Measurements from ENCODE around the gene CHMP5.

CHMP5 gene

GRCh38 chr9:33300546-33300945 is 35.7 kb downstream of the CHMP5 start:
- Histone ChIP-seq H4K8ac (ENCODE audit: low read depth, low read length) (no peak overlapping the region), H3K56ac (ENCODE audit: low read length) (no peak overlapping the region), H3K27me3 (ENCODE audit: insufficient read depth, low read length, poor library complexity) (no peaks in the 10 kb centered on the region), H3K4me3 (ENCODE audit: low read length) (no peak overlapping the region), H3K4ac (ENCODE audit: low read depth, low read length) (no peak overlapping the region), H2AK5ac (ENCODE audit: low read length) (no peak overlapping the region), H4K5ac (ENCODE audit: low read length) (no peak overlapping the region), H3K4me2 (ENCODE audit: low read length) (no peak overlapping the region), H2BK120ac (ENCODE audit: low read depth, low read length) (no peak overlapping the region), H3K23ac (ENCODE audit: low read length) (no peak overlapping the region), H3K9ac (ENCODE audit: low read length) (no peak overlapping the region), H3K79me1 (ENCODE audit: low read length) (peaks cover 7% of the 10 kb centered on the region), H2BK5ac (ENCODE audit: low read length) (no peak overlapping the region), H3K36me3 (ENCODE audit: control insufficient read depth, insufficient read depth, low read length) (peaks cover 3% of the 10 kb centered on the region), H3K27ac (ENCODE audit: low read depth, low read length) (no peak overlapping the region), H2BK15ac (replicated peaks; ENCODE audit: low read depth) (no peak overlapping the region), H3K18ac (ENCODE audit: low read length) (no peak overlapping the region), H3K4me1 (ENCODE audit: control insufficient read depth, low read depth, low read length) (no peaks in the 10 kb centered on the region), H3K79me2 (ENCODE audit: control insufficient read depth, insufficient read depth, low read length) (peaks cover 8% of the 10 kb centered on the region)
- no peak for DNase-seq
- WGBS (ENCODE audit: extremely low coverage, insufficient coverage, low lambda C conversion rate), result no CpG with 5 or more reads among the region's 2 CpGs

GRCh38 chr9:33304362-33304761 is 39.5 kb downstream of the CHMP5 start:
- H2BK5ac ChIP-seq (ENCODE audit: low read length), result no peak overlapping the region
- H3K4ac ChIP-seq (ENCODE audit: low read depth, low read length), result no peak overlapping the region
- no peaks in the 10 kb centered on the region for H3K4me1 ChIP-seq (ENCODE audit: control insufficient read depth, low read depth, low read length)
- no peak overlapping the region for H3K9ac ChIP-seq (ENCODE audit: low read length)
- no peak overlapping the region for H3K4me2 ChIP-seq (ENCODE audit: low read length)
- H2AK5ac ChIP-seq (ENCODE audit: low read length), result no peak overlapping the region
- H3K56ac ChIP-seq (ENCODE audit: low read length), result no peak overlapping the region
- H3K27ac ChIP-seq (ENCODE audit: low read depth, low read length), result no peak overlapping the region
- H3K79me1 ChIP-seq (ENCODE audit: low read length), result peaks cover 2% of the 10 kb centered on the region
- H4K8ac ChIP-seq (ENCODE audit: low read depth, low read length), result no peak overlapping the region
- DNase-seq, result no peak
- no peak overlapping the region for H2BK15ac ChIP-seq (replicated peaks; ENCODE audit: low read depth)
- H4K5ac ChIP-seq (ENCODE audit: low read length), result no peak overlapping the region
- no peaks in the 10 kb centered on the region for H3K27me3 ChIP-seq (ENCODE audit: insufficient read depth, low read length, poor library complexity)
- H3K23ac ChIP-seq (ENCODE audit: low read length), result no peak overlapping the region
- H3K36me3 ChIP-seq (ENCODE audit: control insufficient read depth, insufficient read depth, low read length), result peaks cover 13% of the 10 kb centered on the region
- no peaks in the 10 kb centered on the region for H3K79me2 ChIP-seq (ENCODE audit: control insufficient read depth, insufficient read depth, low read length)
- H3K18ac ChIP-seq (ENCODE audit: low read length), result no peak overlapping the region
- H3K4me3 ChIP-seq (ENCODE audit: low read length), result no peak overlapping the region
- no peak overlapping the region for H2BK120ac ChIP-seq (ENCODE audit: low read depth, low read length)
- no CpG with 5 or more reads among the region's 1 CpG for WGBS (ENCODE audit: extremely low coverage, insufficient coverage, low lambda C conversion rate)

- Histone ChIP-seq H3K79me2 (ENCODE audit: control insufficient read depth, insufficient read depth, low read length) (no peaks in the 10 kb centered on the region), H3K79me1 (ENCODE audit: low read length) (no peaks in the 10 kb centered on the region), H3K23ac (ENCODE audit: low read length) (no peak overlapping the region), H3K18ac (ENCODE audit: low read length) (no peak overlapping the region), H3K27ac (ENCODE audit: low read depth, low read length) (no peak overlapping the region), H3K27me3 (ENCODE audit: insufficient read depth, low read length, poor library complexity) (no peaks in the 10 kb centered on the region), H2AK5ac (ENCODE audit: low read length) (no peak overlapping the region), H3K4ac (ENCODE audit: low read depth, low read length) (no peak overlapping the region), H4K5ac (ENCODE audit: low read length) (no peak overlapping the region), H3K4me2 (ENCODE audit: low read length) (no peak overlapping the region), H3K4me1 (ENCODE audit: control insufficient read depth, low read depth, low read length) (no peaks in the 10 kb centered on the region), H2BK15ac (replicated peaks; ENCODE audit: low read depth) (no peak overlapping the region), H4K8ac (ENCODE audit: low read depth, low read length) (no peak overlapping the region), H3K4me3 (ENCODE audit: low read length) (no peak overlapping the region), H3K36me3 (ENCODE audit: control insufficient read depth, insufficient read depth, low read length) (peaks cover 16% of the 10 kb centered on the region), H3K56ac (ENCODE audit: low read length) (no peak overlapping the region), H2BK120ac (ENCODE audit: low read depth, low read length) (no peak overlapping the region), H2BK5ac (ENCODE audit: low read length) (no peak overlapping the region), H3K9ac (ENCODE audit: low read length) (no peak overlapping the region)
- no peak for DNase-seq
- WGBS (ENCODE audit: extremely low coverage, insufficient coverage, low lambda C conversion rate), result no CpG with 5 or more reads among the region's 3 CpGs
These were observed 41.2 kb downstream of the CHMP5 start for GRCh38 chr9:33306037-33306436.

DNA sequence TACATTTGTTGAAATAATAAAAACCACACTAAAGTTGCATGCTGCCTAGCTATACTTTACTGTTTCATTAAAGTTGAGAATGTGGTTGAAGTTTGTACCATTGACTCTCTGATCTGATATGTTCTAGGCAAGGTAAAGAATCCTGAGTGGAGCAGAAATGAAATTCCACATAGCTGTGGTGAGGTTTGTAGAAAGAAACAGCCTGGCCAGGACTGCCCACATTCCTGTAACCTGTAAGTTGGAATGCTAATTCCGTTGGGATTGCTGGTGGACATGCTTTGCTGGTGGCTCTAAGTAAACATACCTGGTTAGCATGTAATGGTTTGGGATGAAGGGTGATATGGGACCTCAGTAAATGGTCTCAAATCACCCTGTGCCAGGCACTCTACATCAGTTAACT is 42.2 kb downstream of the CHMP5 start:
- Histone ChIP-seq H3K18ac (ENCODE audit: low read length) (no peak overlapping the region), H3K4ac (ENCODE audit: low read depth, low read length) (no peak overlapping the region), H3K23ac (ENCODE audit: low read length) (no peak overlapping the region), H3K36me3 (ENCODE audit: control insufficient read depth, insufficient read depth, low read length) (peaks cover 17% of the 10 kb centered on the region), H2BK5ac (ENCODE audit: low read length) (no peak overlapping the region), H3K4me3 (ENCODE audit: low read length) (no peak overlapping the region), H2AK5ac (ENCODE audit: low read length) (no peak overlapping the region), H3K79me2 (ENCODE audit: control insufficient read depth, insufficient read depth, low read length) (no peaks in the 10 kb centered on the region), H2BK15ac (replicated peaks; ENCODE audit: low read depth) (no peak overlapping the region), H4K5ac (ENCODE audit: low read length) (no peak overlapping the region), H3K4me1 (ENCODE audit: control insufficient read depth, low read depth, low read length) (no peaks in the 10 kb centered on the region), H2BK120ac (ENCODE audit: low read depth, low read length) (no peak overlapping the region), H3K79me1 (ENCODE audit: low read length) (no peaks in the 10 kb centered on the region), H3K4me2 (ENCODE audit: low read length) (no peak overlapping the region), H3K27me3 (ENCODE audit: insufficient read depth, low read length, poor library complexity) (no peaks in the 10 kb centered on the region), H3K27ac (ENCODE audit: low read depth, low read length) (no peak overlapping the region), H4K8ac (ENCODE audit: low read depth, low read length) (no peak overlapping the region), H3K9ac (ENCODE audit: low read length) (no peak overlapping the region), H3K56ac (ENCODE audit: low read length) (no peak overlapping the region)
- whole genome bisulfite sequencing (ENCODE audit: extremely low coverage, insufficient coverage, low lambda C conversion rate), result no CpG with 5 or more reads among the region's 1 CpG
- no peak for DNase-seq

DNA sequence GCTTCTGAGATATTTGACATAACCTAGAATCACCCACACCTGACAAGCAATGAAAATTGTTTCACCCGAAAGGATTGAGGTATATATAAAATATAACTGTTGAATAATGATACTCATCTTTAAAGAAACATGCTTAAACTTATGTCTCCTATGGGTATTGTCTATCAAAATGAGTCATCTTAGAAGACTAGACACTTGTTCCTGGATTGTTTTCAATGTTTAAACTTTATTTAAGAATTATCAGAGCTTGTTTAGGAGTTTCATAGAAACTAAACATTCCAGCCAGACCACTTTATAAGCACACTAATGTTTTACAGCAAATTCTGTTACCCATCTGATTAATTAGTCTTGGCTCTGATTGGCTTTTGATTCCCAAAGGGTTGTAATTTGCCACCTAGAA is 45.1 kb downstream of the CHMP5 start:
- Histone ChIP-seq H3K18ac (ENCODE audit: low read length) (no peak overlapping the region), H3K4me2 (ENCODE audit: low read length) (no peak overlapping the region), H2BK5ac (ENCODE audit: low read length) (no peak overlapping the region), H3K4me1 (ENCODE audit: control insufficient read depth, low read depth, low read length) (no peaks in the 10 kb centered on the region), H3K4me3 (ENCODE audit: low read length) (no peak overlapping the region), H2BK120ac (ENCODE audit: low read depth, low read length) (no peak overlapping the region), H3K23ac (ENCODE audit: low read length) (no peak overlapping the region), H4K8ac (ENCODE audit: low read depth, low read length) (no peak overlapping the region), H3K36me3 (ENCODE audit: control insufficient read depth, insufficient read depth, low read length) (peaks cover 17% of the 10 kb centered on the region), H3K79me2 (ENCODE audit: control insufficient read depth, insufficient read depth, low read length) (no peaks in the 10 kb centered on the region), H3K27me3 (ENCODE audit: insufficient read depth, low read length, poor library complexity) (no peaks in the 10 kb centered on the region), H3K56ac (ENCODE audit: low read length) (no peak overlapping the region), H4K5ac (ENCODE audit: low read length) (no peak overlapping the region), H3K27ac (ENCODE audit: low read depth, low read length) (no peak overlapping the region), H3K9ac (ENCODE audit: low read length) (no peak overlapping the region), H3K79me1 (ENCODE audit: low read length) (no peaks in the 10 kb centered on the region), H2BK15ac (replicated peaks; ENCODE audit: low read depth) (no peak overlapping the region), H2AK5ac (ENCODE audit: low read length) (no peak overlapping the region), H3K4ac (ENCODE audit: low read depth, low read length) (no peak overlapping the region)
- no CpG with 5 or more reads among the region's 1 CpG for WGBS (ENCODE audit: extremely low coverage, insufficient coverage, low lambda C conversion rate)
- no peak for DNase-seq

- Histone ChIP-seq H3K23ac (ENCODE audit: low read length) (no peak overlapping the region), H3K9ac (ENCODE audit: low read length) (no peak overlapping the region), H3K18ac (ENCODE audit: low read length) (no peak overlapping the region), H3K79me1 (ENCODE audit: low read length) (no peaks in the 10 kb centered on the region), H3K4me1 (ENCODE audit: control insufficient read depth, low read depth, low read length) (no peaks in the 10 kb centered on the region), H2BK15ac (replicated peaks; ENCODE audit: low read depth) (no peak overlapping the region), H2AK5ac (ENCODE audit: low read length) (no peak overlapping the region), H4K8ac (ENCODE audit: low read depth, low read length) (no peak overlapping the region), H3K27me3 (ENCODE audit: insufficient read depth, low read length, poor library complexity) (no peaks in the 10 kb centered on the region), H3K56ac (ENCODE audit: low read length) (no peak overlapping the region), H3K27ac (ENCODE audit: low read depth, low read length) (no peak overlapping the region), H4K5ac (ENCODE audit: low read length) (no peak overlapping the region), H3K4me3 (ENCODE audit: low read length) (no peak overlapping the region), H3K36me3 (ENCODE audit: control insufficient read depth, insufficient read depth, low read length) (peaks cover 18% of the 10 kb centered on the region), H3K79me2 (ENCODE audit: control insufficient read depth, insufficient read depth, low read length) (no peaks in the 10 kb centered on the region), H3K4me2 (ENCODE audit: low read length) (no peak overlapping the region), H2BK5ac (ENCODE audit: low read length) (no peak overlapping the region), H2BK120ac (ENCODE audit: low read depth, low read length) (no peak overlapping the region), H3K4ac (ENCODE audit: low read depth, low read length) (no peak overlapping the region)
- no peak for DNase-seq
- no CpG with 5 or more reads among the region's 2 CpGs for WGBS (ENCODE audit: extremely low coverage, insufficient coverage, low lambda C conversion rate)
These were observed 45.9 kb downstream of the CHMP5 start for GRCh38 chr9:33310748-33311147.

Measured in mesendoderm (in vitro differentiated cells).